Activated T-cell treated with anti-CD3 and anti-CD28 coated beads, Interleukin-2, amount 50 U/mL, for 24 hours (primary cell): ENCODE measurements around the gene CABP2.

Experiments used
- DNase-seq: peaks from one replicate; pipeline ENCODE4 v3.0.0-alpha.2; 2020
- H3K27ac Mint-ChIP-seq: 2 replicates; pipeline ENCODE4 v1.8.0; 2020; ENCODE audit warnings: mild to moderate bottlenecking, mixed read lengths
- H3K27me3 Mint-ChIP-seq: 2 replicates; pipeline ENCODE4 v1.8.0; 2020; ENCODE audit warnings: mixed read lengths
- H3K36me3 Mint-ChIP-seq: 2 replicates; pipeline ENCODE4 v1.8.0; 2020; ENCODE audit warnings: low read depth, mixed read lengths
- H3K4me1 Mint-ChIP-seq: 2 replicates; pipeline ENCODE4 v1.8.0; 2020; ENCODE audit warnings: low read depth, mixed read lengths
- H3K4me3 Mint-ChIP-seq: 2 replicates; pipeline ENCODE4 v1.8.0; 2020; ENCODE audit warnings: mild to moderate bottlenecking, moderate library complexity, mixed read lengths
- H3K9me3 Mint-ChIP-seq: 2 replicates; pipeline ENCODE4 v1.8.0; 2020; ENCODE audit warnings: mixed read lengths

CABP2 gene

GRCh38 chr11:67507242-67507863 is 15.9 kb downstream of the CABP2 start:
- Mint-ChIP-seq H3K4me1 (peaks cover 40% of the 10 kb centered on the region), H3K36me3 (peaks cover 35% of the 10 kb centered on the region), H3K4me3 (peak overlapping the region; percentile 91), H3K9me3 (no peaks in the 10 kb centered on the region), H3K27me3 (no peaks in the 10 kb centered on the region), H3K27ac (peak overlapping the region; percentile 97)
- DNase-seq = no peak

- Mint-ChIP-seq H3K9me3 (no peaks in the 10 kb centered on the region), H3K4me1 (peaks cover 46% of the 10 kb centered on the region), H3K36me3 (peaks cover 43% of the 10 kb centered on the region), H3K4me3 (peak overlapping the region; percentile 91), H3K27me3 (no peaks in the 10 kb centered on the region), H3K27ac (peak overlapping the region; percentile 97)
- DNase-seq = no peak
These were observed 16.7 kb downstream of the CABP2 start for GRCh38 chr11:67506426-67507051.

GRCh38 chr11:67505605-67506396 is 17.4 kb downstream of the CABP2 start:
- Mint-ChIP-seq H3K4me3 (peak overlapping the region; percentile 91), H3K9me3 (no peaks in the 10 kb centered on the region), H3K4me1 (peaks cover 54% of the 10 kb centered on the region), H3K27me3 (no peaks in the 10 kb centered on the region), H3K27ac (peak overlapping the region; percentile 97), H3K36me3 (peaks cover 51% of the 10 kb centered on the region)
- DNase-seq = peak; percentile 92

- peak within 1 kb of the TSS; percentile 91 for H3K4me3 Mint-ChIP-seq
- peak within 1 kb of the TSS; percentile 97 for H3K27ac Mint-ChIP-seq
- H3K4me1 Mint-ChIP-seq = peaks cover 58% of the 10 kb centered on the region
- no peaks in the 10 kb centered on the region for H3K27me3 Mint-ChIP-seq
- peak; percentile 88 for DNase-seq
- H3K36me3 Mint-ChIP-seq = peaks cover 58% of the 10 kb centered on the region
- H3K9me3 Mint-ChIP-seq = no peaks in the 10 kb centered on the region
These were observed 18.2 kb downstream of the CABP2 start, which contains the start of gene PITPNM1 for GRCh38 chr11:67504950-67505581. Gene PITPNM1, minus strand, starts transcription at chr11:67505363. Its CDS starts 1,183 bp downstream, at chr11:67504180.

GRCh38 chr11:67504005-67504949 is 19.0 kb downstream of the CABP2 start:
- peak overlapping the region; percentile 91 for H3K4me3 Mint-ChIP-seq
- H3K27ac Mint-ChIP-seq = peak overlapping the region; percentile 91
- no peaks in the 10 kb centered on the region for H3K9me3 Mint-ChIP-seq
- H3K27me3 Mint-ChIP-seq = no peaks in the 10 kb centered on the region
- peaks cover 62% of the 10 kb centered on the region for H3K36me3 Mint-ChIP-seq
- peak; percentile 69 for DNase-seq
- H3K4me1 Mint-ChIP-seq = peaks cover 59% of the 10 kb centered on the region

GRCh38 chr11:67503119-67504004 is 19.9 kb downstream of the CABP2 start:
- Mint-ChIP-seq H3K36me3 (peaks cover 69% of the 10 kb centered on the region), H3K4me3 (peak overlapping the region; percentile 79), H3K27ac (peak overlapping the region; percentile 85), H3K4me1 (peaks cover 52% of the 10 kb centered on the region), H3K9me3 (no peaks in the 10 kb centered on the region), H3K27me3 (no peaks in the 10 kb centered on the region)
- no peak for DNase-seq

- H3K4me1 Mint-ChIP-seq = peaks cover 50% of the 10 kb centered on the region
- H3K27ac Mint-ChIP-seq = peak overlapping the region; percentile 85
- no peak for DNase-seq
- H3K27me3 Mint-ChIP-seq = no peaks in the 10 kb centered on the region
- no peaks in the 10 kb centered on the region for H3K9me3 Mint-ChIP-seq
- peaks cover 76% of the 10 kb centered on the region for H3K36me3 Mint-ChIP-seq
- H3K4me3 Mint-ChIP-seq = peak overlapping the region; percentile 79
These were observed 20.8 kb downstream of the CABP2 start for GRCh38 chr11:67502328-67502979.

- no peak for DNase-seq
- peaks cover 45% of the 10 kb centered on the region for H3K4me1 Mint-ChIP-seq
- H3K27ac Mint-ChIP-seq = peak overlapping the region; percentile 66
- peaks cover 76% of the 10 kb centered on the region for H3K36me3 Mint-ChIP-seq
- no peaks in the 10 kb centered on the region for H3K27me3 Mint-ChIP-seq
- no peaks in the 10 kb centered on the region for H3K9me3 Mint-ChIP-seq
- H3K4me3 Mint-ChIP-seq = no peak overlapping the region
These were observed 21.4 kb downstream of the CABP2 start for GRCh38 chr11:67501854-67502253.

GRCh38 chr11:67500831-67501715 is 22.2 kb downstream of the CABP2 start:
- Mint-ChIP-seq H3K4me1 (peaks cover 37% of the 10 kb centered on the region), H3K27ac (peak overlapping the region; percentile 66), H3K36me3 (peaks cover 74% of the 10 kb centered on the region), H3K27me3 (no peaks in the 10 kb centered on the region), H3K4me3 (no peak overlapping the region), H3K9me3 (no peaks in the 10 kb centered on the region)
- DNase-seq = no peak

- H3K4me1 Mint-ChIP-seq = peaks cover 32% of the 10 kb centered on the region
- DNase-seq = no peak
- H3K4me3 Mint-ChIP-seq = no peak overlapping the region
- H3K36me3 Mint-ChIP-seq = peaks cover 79% of the 10 kb centered on the region
- peak overlapping the region; percentile 58 for H3K27ac Mint-ChIP-seq
- no peaks in the 10 kb centered on the region for H3K27me3 Mint-ChIP-seq
- no peaks in the 10 kb centered on the region for H3K9me3 Mint-ChIP-seq
These were observed 22.8 kb downstream of the CABP2 start for GRCh38 chr11:67500484-67500821.

GRCh38 chr11:67499808-67500483 is 23.3 kb downstream of the CABP2 start:
- Mint-ChIP-seq H3K27me3 (no peaks in the 10 kb centered on the region), H3K27ac (peak overlapping the region; percentile 44), H3K4me1 (peaks cover 31% of the 10 kb centered on the region), H3K9me3 (no peaks in the 10 kb centered on the region), H3K36me3 (peaks cover 83% of the 10 kb centered on the region), H3K4me3 (no peak overlapping the region)
- no peak for DNase-seq
